NCI-H2029 (cell line): ENCODE measurements around the gene GOLGA5.

Experiments used
- DNase-seq: peaks from one replicate; lab custom pipeline; 2025; lab: John Stamatoyannopoulos, UW

GOLGA5 gene

DNA sequence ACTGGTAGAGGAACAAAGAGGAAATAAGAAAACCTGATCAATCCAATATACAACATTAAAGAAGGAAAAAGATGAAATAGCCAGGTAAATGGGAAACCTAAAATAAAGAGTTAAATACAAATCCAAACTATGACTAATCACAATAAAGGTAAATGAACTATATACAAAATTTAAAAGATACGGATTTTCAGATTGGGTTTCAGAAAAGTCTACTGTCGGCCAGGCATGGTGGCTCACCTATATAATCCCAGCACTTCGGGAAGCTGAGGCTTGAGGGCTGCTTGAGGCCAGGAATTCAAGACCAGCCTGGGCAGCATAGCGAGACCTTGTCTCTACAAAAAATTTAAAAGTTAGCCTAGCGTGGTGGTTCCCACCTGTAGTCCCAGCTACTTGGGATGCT lies 89.0 kb downstream of the GOLGA5 start:
- no peak for DNase-seq

DNA sequence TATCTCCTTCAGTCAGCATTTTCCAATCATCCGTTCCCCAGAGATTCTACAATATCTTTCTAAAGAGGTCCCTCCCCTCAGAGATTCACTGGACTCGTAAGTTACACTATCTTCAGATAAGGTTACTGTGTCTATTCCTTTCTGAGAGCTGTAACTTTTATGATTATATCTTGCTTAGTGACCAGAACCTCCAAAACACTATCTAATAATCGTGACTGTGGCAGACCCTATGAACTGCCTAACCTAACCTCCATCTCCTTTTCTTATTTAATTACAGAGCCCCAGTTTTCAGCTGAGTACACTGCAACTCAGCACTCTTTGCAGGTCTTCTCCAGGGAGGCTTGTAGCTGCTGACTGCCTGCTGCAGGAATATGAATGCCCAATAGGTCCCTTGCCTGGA lies 90.3 kb downstream of the GOLGA5 start:
- DNase-seq = no peak

DNA sequence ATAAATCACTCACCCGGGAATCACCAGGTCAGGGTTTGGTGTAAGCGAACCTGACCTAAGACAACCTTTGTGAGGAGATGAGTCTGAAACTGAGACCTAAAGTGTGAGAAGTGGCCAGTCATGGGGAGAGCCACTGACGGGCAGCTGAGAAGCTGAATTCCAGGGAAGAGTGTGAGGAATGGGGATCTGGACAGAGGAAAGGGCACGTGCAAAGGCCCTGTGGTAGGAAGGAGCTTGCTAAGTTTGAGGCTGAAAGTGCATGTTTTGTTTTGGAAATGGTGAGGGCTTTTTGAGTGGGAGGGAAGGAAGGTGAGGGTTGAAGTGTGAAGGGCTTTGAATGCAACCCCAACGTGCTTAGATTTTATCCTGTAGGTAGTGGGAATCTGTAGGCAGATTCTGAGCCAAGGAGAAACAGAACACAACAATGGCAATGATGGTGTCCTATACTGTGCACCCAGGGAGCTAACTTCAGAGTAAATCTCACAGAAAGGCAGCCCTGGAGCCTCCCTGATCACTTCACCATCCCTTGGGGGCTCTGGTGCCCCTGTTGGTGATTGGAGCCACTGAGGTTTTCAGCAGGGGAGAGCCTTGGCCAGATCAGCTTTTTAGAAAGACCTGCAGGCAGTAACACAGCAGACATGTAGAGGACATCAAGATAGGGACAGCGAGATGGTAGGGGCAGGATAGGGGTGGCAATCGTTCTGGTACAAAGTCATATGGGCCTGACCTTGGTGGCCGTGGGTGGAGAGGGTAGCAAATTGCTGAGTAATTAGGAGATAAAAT lies 91.4 kb downstream of the GOLGA5 start:
- DNase-seq = no peak

DNA sequence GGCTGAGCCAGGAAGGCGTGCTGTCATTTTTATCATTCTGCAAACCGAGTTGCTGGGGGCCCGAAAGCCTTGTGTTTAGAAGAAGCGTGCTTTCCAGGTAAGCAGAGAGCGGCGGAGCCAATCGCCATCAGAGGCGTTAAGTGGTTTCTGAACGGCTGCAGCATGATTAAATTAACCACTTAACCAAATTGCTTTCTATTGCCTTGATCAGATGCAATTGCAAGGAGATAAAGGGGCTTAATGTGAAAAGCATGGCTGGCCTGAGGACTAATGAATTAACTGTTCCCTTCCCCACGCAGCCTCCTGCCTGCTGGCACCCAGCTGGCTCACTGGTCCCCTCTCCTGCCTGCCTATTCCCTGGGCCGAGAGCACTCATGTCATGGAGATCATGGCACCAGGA lies 92.2 kb downstream of the GOLGA5 start:
- DNase-seq = no peak

DNA sequence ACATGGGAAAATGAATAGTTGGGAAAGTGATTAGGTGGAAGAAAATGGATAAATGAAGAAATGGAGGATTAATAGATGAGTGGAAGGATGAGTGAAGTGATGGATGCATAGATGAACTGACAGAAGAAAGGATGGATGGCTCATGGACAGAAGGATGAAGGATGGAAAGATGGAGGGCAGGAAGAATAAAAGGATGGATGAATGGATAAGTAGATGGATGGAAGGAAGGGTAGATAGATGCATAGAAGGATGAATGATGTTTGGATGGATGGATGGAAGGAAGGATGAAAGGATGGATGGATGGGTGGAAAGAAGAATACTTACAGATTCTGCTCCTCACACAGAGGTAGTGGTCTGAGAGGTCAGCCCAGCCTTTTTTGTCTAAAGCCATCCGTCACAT lies 93.1 kb downstream of the GOLGA5 start:
- no peak for DNase-seq

DNA sequence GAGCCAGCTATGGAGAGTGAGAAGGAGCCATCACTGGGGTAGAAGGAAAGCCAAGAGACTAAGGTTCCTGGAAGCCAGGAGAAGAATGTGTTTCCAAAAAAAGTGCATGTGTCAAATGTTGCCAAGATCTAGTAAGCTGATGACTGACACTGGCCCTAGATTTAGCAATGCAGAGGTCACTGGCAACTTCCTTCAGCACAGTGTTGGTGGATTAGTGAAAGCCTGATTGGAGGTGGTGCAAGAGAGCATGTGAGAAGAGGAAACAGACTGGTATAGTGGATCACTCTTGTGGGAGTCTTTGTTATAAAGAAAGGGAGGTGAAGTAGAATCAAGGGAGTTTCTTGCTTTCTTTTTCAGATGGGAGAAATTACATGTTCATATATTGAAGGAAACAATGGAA lies 94.8 kb downstream of the GOLGA5 start:
- no peak for DNase-seq
